ENCODE results near the gene HPSE2.
"Not testable (repeated sequence)": the region's sequence is repeated elsewhere in the genome, so short reads cannot be mapped to it uniquely, and the experiment has no call there.

The HPSE2 gene

DNA sequence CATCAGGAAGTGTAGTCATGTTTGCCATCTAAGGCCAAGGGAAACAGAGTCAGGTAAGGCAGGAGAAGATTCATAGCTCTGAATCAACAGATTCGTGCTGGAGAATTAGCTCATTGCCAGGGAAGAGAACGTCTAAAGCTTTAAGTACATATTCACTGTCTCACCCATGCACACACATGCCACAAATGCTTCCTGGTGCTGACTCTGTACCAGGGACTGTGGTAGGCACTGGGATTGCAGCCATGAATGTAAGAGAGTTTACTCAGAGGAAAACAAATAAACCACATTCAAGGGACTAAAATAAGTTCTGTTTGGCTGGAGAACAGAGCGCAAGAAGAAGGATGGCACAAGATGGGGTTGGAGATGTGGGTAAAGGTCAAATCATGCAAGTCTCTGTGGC is 699.1 kb downstream of the HPSE2 start:
- no peak for DNase-seq

- DNase-seq: no peak
These were observed 701.8 kb downstream of the HPSE2 start for GRCh38 chr10:98533746-98534445.

DNA sequence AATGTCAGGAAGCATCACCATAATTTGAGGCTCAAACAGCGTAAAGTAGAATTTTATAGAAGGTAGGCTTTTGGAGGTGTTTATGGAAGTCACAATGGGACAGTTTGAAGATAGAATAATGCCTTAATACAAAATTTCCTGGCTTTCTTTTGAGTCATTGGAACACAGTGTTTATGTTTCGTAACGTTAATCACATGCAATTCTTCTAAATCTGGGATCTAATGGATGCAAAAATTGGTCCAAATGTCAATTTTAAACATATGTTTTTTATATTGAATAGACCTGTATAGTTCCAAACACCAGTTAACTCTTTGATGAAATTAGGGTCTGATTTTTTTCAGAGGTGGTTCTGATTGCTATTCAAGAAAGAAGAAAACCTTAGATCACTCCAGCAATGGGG is 702.4 kb downstream of the HPSE2 start:
- no peak for DNase-seq

GRCh38 chr10:98528805-98529183 is 706.9 kb downstream of the HPSE2 start:
- no peak for DNase-seq

- DNase-seq: peak; percentile 17
These were observed 707.4 kb downstream of the HPSE2 start for GRCh38 chr10:98528166-98528804.

GRCh38 chr10:98525969-98526368 is 709.7 kb downstream of the HPSE2 start:
- DNase-seq: no peak

DNA sequence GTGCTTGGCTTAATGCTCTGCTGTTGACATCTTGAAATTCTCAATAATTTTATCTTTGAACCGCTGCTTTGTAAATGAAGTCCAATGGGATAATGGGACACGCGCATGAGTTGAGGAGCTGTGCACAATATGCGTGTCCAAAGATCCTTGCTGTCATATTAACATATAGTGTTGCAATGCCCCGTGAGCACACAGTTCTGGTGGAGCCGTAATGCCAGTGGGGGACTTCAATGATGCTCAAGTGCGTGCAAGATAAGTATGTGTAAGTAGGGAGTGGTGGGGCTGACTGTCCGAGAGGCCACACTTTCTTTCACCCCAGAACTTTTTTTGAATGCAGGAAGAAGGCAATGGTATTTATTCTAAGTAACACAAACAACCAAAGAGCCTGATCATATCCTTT is 711.5 kb downstream of the HPSE2 start:
- no peak for DNase-seq

- peak; percentile 77 for DNase-seq
These were observed 715.8 kb downstream of the HPSE2 start for GRCh38 chr10:98519841-98520240.

- no peak for DNase-seq
These were observed 718.0 kb downstream of the HPSE2 start for GRCh38 chr10:98517672-98518071.

DNA sequence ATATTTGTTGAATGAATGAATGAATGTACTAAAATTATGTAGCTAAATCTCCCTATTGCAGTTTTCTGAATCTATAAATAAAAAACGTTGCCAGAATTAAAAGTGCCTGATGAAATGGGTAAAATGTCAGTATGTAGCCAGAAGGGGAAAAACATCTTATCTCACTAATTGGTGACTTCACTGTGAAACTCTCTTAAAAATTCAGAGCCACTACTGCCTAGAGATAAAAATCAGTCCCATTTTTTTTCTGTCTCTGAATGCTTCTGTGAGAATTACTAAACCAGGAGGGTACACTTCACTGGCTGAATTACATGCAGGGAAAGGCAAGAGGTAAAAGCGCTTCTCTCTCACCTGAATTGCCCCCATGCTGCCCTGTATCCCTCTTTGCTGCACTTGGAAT is 719.3 kb downstream of the HPSE2 start:
- DNase-seq: no peak

DNA sequence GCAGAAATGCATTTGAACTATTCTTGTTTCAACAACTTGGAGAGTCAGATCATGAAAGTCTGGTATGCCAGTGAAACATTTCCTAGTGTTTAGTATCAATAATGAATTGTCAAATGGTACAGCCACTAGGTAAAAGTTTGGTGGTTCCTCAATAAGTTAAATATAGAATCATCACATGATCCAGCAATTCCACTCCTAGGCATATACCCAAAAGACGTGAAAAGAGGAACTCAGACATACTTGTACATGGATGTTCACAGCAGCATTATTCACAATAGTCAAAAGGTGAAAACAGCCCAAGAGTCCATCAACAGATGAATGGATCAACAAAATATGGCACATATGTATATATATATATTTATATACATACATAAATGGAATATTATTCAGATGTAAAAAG is 721.9 kb downstream of the HPSE2 start:
- DNase-seq: no peak

- DNase-seq: peak; percentile 6
These were observed 723.8 kb downstream of the HPSE2 start for GRCh38 chr10:98511876-98512275.

DNA sequence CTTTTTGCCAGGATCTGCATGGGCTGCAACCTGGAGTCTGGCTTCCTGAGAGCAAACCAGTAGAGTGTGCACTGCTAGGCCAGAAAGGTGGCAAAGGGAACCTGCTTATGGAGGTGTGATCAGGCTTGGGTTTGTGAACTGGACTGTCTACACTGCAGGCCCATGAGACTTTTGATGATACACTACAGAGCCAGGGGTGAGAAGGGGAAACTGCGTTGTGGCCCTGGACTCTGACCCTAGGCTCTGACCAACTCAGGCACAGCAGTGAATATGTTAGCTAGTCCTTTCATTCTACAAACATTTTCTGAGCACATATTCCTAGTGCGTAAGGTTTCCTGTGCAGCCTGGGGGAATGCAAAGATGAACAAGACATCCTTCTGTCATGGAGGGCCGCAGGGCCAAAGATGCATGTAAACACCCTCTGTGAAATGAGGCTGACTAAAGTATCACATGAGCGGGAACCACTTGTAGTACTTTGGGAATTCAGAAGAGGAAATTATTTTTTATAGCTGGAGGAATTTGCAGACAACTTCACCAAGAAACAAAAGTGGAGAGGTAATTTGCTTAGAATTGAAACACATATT is 725.1 kb downstream of the HPSE2 start:
- no peak for DNase-seq

GRCh38 chr10:98509745-98510144 is 725.9 kb downstream of the HPSE2 start:
- no peak for DNase-seq

DNA sequence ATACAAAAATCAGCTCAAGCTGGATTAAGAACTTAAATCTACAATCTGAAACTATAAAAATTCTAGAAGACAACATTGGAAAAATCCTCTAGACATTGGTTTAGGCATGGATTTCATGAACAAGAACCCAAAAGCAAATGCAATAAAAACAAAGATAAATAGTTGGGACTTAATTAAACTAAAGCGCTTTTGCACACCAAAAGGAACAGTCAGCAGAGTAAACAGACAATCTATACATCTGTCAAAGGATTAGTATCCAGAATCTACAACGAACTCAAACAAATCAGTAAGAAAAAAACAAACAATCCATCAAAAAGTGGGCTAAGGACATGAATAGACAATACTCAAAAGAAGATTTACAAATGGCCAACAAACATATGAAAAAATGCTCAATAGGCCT is 733.1 kb downstream of the HPSE2 start:
- DNase-seq: not testable (repeated sequence)

- no peak for DNase-seq
These were observed 742.9 kb downstream of the HPSE2 start for GRCh38 chr10:98492763-98493162.

DNA sequence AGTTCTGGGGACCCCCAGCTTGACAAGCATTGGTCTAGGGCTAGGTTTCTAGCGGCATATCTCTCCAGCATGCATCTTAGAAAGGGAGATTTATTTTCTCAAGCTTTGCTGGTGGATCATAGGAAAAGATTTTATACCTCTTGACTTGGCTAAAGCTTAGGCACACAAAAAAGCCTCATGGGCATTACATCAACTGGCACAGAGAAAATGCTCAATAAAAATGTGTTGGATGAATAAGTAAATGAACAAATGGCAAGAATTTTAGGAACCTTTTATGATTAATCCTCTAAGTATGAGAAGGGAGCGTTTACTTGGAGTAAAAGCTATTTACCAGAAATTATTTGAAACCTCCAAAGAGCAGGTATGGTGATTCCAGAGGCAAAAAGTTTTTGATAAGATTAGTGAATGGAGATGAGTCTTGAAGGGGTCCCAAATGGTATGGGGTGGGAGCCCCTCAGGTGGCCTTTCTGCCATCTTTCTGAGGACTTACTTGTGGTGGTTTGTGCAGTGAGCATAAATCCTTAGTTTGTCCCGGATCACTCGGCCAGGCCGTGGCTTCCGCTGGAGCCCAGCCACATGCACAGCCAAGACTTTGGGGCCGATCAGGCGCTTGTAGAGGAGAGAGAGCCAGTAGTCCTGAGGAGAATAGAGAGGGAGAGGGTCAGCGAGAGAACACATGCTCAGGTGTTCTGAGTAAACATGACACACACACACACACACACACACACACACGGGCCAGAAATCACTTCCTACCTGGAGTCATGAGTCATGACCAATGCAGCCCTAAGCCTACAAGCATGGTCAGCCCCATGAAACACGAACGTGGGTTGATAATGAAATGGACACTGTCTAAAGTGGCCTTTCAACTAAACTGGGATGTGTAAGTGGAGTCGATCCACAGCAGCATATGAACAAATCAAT is 745.8 kb downstream of the HPSE2 start:
- no peak for DNase-seq

DNA sequence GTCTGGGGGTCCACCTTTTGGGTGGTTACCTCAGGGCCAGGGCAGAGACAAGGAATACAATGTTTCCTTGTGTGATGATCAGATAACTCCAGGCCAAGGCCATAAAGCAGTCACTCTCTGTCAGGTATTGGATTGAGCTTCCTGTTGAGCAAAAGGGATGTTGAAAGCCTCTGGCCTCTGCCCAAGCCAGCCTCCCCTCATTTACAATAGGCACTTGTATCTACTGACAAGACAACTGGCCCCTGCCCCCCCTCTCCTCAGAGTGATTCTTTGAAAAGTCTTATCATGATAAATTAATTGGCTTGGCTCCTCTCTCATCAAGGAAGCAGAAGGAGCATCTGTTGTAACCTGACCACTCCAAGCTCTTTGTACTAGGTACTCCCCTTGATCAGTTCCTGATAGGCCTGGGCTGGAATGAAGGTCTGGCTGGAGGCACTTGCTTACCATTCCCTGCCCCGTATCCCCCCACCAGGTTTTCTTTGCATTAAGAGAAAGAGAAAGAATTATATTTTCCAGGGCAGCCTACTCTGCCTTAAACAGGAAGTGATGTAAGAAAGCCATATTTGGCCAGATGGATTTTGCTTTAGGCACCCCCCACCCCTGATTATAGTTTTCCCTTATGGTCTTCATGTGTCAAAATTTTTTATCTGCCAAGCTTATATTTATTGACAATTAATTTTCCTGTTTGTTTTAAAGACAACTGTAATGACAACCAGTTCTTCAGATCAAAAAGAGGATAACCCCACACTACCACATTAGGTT is 746.8 kb downstream of the HPSE2 start:
- no peak for DNase-seq

DNA sequence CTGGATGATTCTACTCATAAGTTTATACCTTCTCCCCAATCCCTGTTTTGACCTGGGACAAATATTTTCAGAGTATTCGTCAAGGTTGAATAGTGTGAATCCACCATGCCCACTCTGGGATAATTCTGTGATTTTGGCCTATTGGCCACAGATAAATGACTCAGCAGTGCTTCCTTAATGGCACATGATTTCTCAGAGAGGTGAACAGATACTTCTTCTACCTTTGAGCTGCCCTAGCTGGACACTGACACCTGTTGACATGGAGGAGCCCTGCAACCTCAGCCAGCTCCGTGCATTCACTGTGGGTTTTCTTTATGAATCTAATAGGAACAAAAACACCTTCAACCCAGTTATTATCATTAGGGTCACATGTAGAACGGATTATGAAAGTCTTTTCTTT is 748.0 kb downstream of the HPSE2 start:
- DNase-seq: no peak

- no peak for DNase-seq
These were observed 749.2 kb downstream of the HPSE2 start for GRCh38 chr10:98486421-98486820.

DNA sequence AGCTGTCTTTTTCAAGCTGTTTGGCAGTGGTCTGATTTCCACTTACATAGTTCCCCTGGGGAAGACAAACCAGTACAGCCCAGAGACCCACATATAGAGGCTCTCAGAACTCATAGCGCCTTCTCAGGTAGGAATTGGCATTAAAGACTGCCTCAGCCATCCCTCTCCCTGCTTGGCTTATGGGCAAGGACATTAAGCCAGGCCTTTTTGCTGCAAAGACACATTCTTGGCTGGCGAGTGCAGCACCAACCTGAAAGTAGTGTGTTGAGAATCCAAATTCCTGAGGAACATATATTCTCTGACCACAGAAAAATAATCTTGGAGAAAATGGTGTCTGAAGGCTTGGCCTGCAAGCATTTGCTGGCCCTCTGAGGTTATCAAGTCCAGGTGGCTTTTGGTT is 749.7 kb downstream of the HPSE2 start:
- DNase-seq: no peak

DNA sequence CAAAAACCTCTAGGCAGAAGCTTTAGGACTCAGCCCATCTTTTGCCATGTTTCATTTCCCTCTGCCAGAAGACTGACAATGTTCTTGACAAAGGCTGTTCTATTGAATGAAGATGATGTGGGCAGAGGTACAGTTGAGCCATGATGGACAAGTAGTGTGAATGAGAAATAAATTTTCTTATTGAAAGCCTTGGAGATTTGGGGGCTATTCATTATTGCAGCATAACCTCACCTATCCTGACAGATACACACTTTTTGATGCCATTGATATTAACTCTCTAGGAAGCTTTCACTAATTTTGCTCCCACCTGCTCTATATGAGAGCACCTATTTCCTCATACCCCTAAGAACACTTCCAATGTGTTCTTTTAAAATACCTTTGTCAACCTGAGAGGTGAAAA is 752.0 kb downstream of the HPSE2 start:
- DNase-seq: no peak

GRCh38 chr10:98482096-98482495 is 753.6 kb downstream of the HPSE2 start:
- no peak for DNase-seq
